ENCODE data around the gene ARID3A.
A peak's percentile ranks its signal among the peaks of the same experiment; 100 is the strongest.

Gene ARID3A

DNA sequence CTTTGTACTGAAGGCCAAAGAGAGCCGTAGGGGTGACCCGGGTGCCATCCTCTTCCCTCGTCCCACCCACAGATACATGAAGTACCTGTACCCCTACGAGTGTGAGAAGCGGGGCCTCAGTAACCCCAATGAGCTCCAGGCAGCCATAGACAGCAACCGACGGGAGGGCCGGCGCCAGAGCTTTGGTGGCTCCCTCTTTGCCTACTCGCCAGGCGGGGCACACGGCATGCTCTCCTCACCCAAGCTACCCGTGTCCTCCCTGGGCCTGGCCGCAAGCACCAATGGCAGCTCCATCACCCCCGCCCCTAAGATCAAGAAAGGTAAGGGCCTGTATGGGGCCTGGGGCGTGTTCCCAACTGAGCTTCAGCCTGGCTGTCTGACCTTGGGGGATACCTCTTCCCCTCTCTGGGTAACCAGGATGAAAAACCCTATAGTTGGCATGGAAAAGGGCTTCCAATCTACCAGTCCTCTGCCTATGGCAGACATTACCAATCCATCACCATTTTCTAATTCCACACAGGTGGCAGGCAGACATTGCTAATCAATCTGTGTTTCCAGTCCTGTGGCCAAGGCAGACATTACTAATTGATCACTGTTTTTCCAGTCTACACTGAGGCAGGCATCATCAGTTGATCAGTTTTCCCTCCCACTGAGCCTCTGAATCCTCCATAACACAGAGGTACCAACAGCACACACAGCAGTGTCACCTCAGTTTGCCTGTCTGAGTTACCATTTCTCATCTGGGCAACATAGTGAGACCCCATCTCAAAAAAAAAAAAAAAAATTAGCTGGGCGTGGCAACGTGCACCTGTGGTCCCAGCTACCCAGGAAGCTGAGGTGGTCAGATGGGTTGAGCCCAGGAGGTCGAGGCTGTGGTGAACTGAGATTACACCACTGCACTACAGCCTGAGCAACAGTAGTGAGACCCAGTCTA lies 39.2 kb downstream of the ARID3A start:
- no peak for DNase-seq

DNA sequence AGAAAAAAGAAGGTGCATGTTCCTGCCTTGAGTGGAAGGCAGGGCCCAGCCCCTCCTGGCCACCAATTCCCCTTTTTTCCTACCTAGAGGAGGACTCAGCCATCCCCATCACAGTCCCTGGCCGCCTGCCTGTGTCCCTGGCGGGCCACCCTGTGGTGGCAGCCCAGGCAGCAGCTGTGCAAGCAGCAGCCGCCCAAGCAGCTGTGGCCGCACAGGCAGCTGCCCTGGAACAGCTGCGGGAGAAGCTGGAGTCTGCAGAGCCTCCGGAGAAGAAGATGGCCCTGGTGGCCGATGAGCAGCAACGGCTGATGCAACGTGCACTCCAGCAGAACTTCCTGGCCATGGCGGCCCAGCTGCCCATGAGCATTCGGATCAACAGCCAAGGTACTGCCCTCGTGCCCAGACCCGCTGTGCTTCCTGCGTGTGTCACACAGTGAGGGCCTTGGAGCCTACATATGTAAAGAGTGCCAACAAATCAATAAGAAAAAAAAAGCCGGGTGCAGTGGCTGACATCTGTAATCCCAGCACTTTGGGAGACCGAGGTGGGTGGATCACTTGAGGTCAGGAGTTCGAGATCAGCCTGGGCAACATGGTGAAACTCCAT lies 40.8 kb downstream of the ARID3A start:
- no peak for DNase-seq

DNA sequence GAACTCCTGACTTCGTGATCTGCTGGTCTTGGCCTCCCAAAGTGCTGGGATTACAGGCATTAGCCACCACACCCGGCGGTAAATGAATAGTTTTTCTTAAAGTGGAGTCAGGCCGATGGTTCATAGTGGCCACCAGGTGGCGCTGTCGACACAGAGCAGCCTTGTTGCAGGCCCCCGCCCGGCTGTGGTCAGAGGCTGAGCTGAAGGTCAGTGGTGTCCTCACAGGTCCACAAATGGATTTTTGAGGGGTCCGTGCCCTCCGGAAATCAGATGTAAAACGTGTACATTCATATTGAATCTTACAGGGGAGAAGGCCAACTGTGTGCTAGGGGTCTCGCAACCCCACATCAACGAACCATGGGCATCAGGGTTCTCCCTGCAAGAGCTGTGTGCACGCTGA lies 44.9 kb downstream of the ARID3A start:
- DNase-seq: no peak

DNA sequence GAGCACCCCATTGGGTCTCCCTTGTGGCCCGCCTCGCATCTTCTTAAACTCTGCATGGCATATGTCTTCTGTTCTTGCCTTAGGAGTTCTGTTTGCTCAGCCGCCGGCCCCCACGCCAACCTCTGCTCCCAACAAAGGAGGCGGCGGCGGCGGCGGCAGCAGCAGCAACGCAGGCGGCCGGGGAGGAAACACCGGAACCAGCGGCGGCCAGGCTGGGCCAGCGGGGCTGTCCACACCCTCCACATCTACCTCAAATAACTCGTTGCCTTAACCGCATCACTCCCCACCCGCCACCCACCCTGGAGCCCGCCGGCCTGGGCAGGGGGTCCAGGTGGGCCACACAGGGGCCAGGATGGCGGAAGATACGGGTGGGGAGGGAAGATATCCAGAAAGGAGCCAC lies 46.0 kb downstream of the ARID3A start:
- DNase-seq: no peak

DNA sequence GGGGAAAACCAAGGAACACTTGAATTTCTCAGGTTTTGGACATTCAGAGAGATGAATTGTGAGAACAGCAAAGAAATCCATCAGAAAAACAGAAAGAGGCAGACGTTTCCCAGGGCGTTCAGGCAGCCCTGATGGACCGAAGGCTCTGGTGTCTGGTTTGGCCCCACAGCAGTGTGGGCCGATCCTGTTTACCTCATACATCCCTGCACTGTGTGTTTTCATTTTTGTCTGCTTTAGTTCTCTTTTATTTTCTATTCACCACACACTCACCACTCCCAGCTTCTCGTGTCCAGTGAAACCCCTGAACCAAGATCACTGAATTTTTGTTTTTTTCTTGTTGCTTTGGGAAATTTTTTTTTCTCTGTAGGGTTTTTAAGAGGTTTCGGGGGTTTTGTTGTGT lies 46.4 kb downstream of the ARID3A start:
- no peak for DNase-seq

DNA sequence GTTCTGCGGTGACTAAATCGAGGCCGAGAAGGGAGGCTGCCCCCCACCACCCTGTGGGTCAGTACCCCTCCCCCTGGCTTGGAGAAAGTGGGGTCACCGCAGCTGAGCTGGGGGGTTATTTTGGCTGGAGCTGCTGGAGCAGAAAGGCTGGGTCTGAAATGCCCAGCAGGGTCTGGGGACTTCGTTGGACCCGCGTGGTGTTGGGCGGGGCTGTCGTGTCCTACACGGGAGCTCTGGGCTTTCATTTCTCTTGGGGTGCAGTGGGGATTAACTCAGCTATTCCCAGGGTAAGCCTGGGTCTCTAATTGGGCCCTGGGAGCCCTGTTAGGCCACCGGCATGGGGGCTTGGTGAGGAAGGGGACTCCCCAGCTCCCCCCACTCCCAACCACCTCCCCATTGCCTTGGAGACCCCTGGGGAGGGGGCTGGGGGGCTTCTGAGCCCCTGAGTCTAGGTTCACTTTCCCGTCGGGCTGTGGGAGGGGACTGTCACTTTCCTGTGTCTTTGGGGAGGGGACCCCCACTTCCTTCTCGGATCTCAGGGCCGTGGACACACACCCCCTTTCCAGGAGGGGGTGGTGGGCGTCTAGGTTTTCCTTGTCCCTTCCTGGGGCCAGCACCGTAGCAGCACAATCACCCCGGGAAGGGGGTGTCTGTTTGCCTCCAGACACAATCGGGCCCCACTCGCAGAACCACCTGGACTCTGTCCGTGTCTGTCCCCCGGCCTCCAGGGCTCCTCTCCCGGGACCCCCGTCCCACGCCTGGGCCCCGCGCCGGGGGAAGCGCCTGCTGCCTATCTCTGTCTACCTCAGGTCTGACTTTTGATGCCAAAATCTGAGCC lies 48.1 kb downstream of the ARID3A start:
- DNase-seq: no peak

DNA sequence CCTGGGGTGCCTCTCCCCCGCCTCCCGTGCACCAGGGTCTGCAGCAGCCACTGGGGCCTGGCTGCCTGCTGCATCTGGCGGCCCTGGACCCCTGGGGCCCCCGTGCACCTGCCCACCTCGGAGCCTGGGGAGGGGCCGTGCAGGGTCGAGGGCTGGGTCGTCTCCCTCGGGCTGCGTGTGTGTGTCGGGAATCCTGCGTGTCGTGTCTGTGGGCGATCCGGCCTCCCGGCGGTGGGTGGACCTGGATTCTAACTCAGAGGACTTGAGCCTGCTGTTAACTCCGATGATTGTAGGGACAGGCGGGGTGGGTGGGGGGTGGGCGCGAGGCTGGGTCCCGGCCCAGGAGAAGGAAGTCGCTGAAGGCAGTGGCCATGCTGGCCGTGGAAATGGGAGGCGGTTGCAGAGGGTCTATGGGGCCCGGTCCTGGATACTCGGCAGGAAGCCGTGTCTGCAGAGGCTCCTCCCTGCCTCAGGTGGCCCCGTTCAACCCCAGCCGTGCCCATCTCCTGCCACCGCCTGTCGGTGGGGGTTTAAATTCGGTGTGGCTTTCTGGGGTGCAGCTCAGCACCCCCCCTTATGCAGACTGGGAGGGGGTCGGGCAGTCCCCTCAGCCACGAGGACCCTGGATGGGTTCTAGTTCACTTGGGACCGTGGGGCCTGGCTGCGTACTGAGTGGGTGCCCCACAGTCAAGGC lies 48.9 kb downstream of the ARID3A start:
- DNase-seq: no peak

DNA sequence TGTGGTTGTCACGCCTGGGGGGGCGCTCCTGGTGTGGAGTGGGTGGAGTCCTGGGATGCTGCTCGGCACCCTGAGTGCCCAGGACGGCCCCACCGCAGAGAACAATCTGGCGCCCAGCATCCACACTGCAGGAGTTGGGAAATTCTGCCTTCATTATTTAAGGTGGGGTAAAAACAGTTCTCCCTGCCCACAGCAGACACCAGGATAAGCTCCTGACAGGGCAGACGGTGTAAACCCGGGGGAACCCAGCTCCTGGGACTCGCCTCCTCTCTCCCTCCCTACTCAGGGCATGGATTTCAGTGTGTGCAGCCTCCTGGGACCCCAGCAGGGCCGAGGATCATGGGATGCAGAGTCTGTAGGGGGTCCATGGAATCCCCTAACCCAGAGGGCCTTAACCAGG lies 50.6 kb downstream of the ARID3A start:
- no peak for DNase-seq

DNA sequence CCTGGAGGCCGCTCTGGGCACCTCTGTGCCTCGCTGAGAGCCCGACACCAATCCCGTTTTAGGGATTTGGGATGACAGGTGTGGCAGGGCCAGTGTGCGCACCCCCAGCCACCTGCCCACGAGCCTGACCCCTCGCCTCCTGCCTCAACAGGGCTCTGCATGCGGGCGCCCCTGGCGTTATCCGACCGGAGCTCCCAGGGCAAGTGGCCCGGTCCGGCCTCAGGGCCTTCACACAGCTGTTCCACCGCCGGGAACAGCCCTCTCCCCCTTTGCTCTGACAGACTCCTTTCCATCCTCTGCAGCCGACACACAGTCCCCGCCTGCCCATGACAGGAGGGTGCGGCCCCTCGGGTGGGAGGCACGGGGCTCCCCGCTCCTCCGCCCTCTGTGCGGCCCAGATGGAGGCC lies 51.2 kb downstream of the ARID3A start:
- DNase-seq: no peak

DNA sequence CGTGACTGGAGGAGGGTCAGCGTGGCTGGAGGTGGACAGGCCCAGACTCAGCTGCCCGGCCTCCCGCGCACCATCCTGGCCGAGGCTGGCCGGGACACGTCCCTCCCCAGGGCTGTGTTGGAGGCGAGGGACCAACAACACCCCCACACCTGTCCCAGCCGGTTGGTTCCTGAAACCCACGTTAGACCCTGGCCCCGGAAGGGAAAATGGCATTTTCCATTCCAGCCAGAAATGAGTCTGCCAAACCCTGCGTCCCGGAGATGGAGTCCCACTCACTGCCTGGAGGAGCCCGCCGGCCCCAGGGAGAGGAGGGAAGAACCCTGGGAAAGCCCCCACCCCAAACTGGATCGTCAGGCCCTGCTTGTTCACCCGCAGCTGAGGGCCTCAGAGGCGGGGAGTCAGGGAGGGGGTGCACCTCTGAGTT lies 53.5 kb downstream of the ARID3A start:
- no peak for DNase-seq

DNA sequence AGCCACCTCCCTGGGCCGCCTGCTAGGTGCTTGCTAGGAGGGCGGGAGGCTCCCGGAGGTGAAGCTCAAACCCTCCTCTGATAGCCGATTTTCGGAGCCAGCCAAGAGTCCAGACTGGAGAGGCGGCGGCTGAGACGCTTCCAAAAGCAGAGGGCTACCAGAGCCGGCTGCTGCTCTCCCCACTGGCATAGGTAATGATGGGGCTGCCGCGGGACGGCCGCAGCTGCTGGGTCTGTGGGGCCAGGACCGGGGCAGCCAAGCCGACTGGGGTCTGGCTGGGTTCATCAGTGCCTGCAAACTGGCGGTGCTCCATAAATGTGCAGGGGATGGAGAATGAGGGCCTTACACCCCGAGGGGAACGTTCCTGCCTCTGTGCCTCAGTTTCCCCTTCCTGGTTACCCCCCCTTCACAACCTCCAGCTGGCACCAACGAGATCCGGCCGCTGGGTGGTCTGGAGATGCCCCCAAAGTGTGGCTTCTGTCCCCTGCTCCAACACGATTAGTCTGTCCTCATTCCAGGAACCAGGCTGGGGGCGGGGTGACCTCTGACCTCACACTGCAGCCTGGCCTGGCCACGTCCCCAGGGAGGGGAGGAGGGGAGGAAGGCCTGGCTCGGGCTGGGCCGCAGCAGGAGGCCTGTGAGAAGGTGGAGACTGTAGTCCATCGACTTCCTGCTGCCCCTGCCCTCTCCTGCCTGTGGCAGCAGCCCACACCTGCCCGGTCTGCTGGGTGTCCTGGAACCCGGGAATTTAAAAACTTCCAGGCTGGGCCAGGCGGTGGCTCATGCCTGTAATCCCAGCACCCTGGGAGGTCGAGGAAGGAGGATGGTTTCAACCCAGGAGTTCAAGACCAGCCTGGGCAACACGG lies 54.5 kb downstream of the ARID3A start:
- DNase-seq: no peak

DNA sequence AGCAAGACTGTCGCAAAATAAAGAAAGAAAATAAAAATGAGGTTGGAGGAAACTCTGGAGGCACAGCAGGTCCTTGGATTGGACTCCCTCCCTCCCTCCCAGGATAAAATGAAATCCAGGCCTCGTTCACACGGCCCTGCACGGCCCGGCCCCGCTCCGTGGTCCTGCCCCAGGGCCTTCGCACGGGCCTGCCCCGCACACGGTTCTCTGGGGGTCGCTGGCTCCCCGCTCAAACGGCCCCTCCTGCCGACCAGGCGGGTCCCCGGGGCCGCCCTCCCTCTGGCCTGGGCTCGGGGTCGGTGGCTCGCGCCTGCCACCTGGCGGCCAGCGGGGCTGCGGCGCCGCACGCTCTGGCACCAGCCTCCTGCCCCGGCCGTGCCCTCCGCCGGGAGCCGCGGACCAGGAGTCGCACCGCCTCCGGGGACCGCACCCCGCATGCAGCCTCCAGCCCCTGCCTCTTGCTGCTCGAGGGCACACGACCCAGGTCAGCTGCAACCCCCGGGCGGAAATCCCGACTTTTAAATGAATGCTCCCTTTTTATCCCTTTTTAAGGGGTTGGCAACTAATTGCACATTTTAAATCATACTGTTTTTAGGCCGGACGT lies 56.8 kb downstream of the ARID3A start:
- peak; percentile 64 for DNase-seq

DNA sequence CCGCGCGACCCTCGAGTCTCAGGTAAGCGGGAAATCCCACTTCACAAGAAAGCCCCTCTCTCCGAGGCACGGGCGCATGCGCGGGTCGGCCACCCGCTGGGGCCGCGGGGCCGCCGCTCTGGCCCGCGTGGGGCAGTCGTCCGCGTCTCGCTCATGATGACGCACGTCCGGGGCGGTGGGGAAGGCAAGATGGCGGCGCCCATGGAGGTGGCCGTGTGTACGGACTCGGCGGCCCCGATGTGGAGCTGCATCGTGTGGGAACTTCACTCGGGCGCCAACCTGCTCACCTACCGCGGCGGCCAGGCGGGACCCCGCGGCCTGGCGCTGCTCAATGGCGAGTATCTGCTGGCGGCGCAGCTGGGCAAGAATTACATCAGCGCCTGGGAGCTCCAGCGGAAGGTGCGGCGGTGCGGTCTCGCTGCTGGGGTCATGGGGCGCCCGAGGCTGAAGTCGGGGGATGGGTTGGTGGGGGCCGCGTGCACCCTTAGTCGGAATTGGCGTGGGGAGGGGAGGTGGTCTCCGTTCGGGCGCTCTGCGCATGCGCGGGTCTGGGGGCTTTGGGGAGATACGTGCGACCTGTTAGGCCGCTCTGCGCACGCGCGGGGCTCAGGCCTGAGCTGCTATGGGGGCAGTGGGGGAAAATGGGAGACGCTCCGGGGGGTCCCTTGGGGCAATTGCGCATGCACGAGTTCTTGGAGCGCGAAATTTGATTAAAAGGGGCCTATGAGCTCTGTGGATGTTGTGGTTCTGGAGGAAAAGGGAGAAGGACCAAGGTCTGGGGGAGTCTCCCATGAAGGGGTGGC lies 58.5 kb downstream of the ARID3A start, which contains the start of gene WDR18:
Gene WDR18, plus strand, starts transcription at position 181 of the 803 bp plus-strand sequence. Its CDS starts 9 bp downstream, at position 190.
- DNase-seq: peak; percentile 88

DNA sequence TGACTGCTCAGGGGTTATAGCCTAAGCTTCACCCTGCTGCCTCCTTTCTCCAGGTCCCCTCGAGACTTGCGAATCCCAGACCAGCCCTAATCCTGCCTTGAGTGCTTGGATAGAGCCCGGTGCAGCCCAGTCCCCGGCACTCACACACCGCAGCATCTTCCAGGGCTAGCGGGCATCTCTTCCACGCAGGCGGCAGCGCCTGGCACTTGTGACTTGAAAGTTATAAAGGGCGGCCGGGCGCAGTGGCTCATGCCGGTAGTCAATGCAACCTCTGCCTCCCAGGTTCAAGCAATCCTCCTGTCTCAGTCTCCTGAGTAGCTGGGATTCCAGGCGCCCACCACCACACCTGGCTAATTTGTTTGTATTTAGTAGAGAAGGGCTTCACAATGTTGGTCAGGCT lies 60.2 kb downstream of the ARID3A start:
- DNase-seq: no peak

DNA sequence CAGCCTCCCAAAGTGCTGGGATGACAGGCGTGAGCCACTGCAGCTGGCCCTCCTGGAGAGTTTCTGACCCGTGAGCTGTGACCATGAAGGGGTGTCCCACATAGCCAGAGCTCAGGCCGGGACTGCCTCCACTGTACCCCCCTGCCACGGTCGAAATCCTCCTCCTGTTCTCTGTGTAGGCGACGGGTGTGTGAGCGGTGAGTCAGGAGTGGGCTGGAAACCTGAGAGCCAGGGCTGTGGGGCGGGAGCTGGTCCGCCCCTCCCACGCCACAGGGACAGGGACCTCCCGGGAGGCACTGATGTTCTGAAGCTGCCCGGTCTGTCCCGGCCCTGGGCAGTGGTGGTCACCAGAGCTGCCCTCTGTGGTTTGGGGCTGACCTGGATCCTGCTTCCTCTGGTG lies 62.2 kb downstream of the ARID3A start:
- DNase-seq: no peak

DNA sequence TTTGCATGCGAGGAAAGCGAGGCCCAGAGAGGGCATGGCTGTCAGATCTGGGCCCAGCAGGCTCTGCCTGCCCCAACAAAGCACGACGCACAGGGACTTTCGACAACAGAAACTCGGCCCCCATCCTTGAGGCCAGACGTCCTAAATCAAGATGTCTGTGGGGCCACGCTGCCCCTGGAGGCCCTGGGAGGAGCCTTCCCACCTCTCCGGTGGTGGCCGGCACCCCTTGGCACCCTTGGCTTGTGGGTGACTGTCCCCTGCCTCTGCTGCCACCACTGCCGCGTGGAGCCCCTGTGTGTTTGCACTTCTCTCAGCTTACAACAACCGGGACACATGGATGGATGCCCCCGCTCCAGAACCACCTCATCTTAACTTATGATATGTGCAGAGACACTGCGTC lies 62.7 kb downstream of the ARID3A start:
- DNase-seq: no peak

DNA sequence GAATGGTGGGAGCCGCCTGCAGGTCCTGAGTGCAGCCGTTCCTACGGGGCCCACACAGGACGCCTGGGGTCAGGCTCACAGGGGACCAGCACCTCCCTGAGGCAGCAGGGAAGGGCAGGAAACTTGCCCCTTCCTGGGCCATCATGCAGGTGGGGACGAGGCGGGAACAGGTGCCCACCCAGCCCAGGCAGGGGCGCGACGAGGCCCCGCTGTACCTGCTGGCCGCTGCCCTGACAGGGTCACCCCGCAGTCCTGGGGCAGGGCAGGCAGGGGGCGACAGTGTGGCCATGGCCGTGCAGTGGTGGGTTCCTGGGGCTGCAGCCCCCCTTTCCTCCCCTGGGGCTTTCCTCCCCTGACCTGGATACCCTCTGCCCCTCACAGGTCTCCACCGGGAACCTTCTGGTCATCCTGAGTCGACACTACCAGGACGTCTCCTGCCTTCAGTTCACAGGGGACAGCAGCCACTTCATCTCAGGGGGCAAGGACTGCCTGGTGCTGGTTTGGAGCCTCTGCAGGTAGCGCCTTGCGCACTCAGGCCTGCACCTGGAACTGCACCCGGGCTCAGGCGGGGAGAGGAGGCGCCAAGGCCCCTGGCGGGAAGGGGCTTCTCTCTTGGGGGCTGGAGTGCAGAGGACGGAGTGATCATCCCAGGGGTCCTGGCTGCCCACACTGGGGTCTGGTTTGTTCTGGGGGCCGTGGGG lies 63.7 kb downstream of the ARID3A start:
- DNase-seq: no peak

DNA sequence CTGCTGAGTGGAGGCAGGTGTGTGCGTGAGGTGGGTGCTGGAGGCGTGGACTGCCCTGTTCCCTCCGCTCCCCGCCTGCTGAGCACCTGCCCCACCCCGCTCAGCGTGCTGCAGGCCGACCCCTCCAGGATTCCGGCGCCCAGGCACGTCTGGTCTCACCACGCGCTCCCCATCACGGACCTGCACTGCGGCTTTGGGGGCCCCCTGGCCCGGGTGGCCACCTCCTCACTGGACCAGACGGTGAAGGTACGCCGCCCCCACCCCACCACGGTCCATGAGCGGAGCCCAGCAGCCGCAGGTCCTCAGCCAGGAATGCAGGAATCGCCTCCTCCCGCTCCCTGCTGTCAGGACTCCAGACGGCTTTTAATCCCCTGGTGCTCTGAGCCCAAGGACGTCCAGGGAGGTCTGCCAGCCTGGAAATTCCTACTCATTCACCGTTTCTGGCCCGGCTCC lies 64.3 kb downstream of the ARID3A start:
- no peak for DNase-seq

DNA sequence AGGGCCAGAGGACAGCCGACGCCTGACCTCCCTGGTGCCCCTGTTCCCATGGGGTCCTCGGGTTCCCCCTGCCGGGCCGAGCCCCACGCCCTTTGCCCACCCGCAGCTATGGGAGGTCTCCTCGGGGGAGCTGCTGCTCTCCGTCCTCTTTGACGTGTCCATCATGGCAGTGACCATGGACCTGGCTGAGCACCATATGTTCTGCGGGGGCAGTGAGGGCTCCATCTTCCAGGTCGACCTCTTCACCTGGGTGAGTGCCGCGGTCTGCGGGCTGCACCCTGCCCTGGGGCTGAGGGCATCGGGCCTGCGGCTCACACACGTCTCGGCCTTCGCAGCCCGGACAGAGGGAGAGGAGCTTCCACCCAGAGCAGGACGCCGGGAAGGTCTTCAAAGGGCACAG lies 64.9 kb downstream of the ARID3A start:
- no peak for DNase-seq
